DOHH2 (cell line): ENCODE results near the gene CLMN.

Experiments used
- EZH2phosphoT487 ChIP-seq: fragments of 200-600 bp; sonication (generic); IDR thresholded peaks from 2 replicates; pipeline ENCODE4 v1.6.1; 2017; ENCODE audit warnings: borderline replicate concordance, mild to moderate bottlenecking, antibody characterized with exemption, low read length, moderate library complexity, mixed read lengths
- TF ChIP-seq, protein P1 (sequence below): fragments of 200-600 bp; sonication (generic); IDR thresholded peaks from one replicate; pipeline ENCODE4 v1.5.1; 2014; ENCODE audit warnings: antibody characterized with exemption, mild to moderate bottlenecking, low read depth, low read length; ENCODE audit not compliant: poor library complexity, severe bottlenecking

DNA sequence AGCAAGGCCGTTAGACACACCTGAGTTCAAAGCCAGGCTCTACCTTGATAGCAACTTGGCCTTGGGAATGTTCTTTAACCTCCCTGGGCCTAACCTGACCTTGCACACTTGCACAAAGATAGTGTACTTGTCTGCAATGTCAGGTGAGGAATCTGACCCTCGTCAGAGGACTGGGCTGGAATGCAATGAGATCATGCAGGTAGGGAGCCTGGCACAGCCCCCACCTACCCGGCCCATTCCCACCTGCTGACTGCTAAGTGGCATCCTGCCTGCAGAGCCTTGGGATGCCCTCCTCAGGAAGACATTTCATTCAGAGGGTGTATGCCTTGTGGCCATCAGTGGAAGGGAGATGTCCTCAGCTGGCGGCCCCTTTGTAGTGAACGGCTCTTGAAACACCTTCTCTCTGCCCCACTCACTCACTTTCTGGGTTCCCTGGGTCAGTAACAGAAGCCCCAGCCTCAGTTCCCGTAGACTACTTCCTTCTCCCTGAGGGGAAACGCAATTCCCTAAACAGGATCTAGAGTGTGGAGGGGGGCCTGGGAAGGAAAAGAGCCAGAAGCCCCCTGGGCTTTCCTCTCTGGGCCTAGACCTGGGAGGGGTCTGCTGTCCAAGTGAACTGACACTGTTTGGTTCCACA is 94.3 kb downstream of the CLMN start:
- TF ChIP-seq, protein P1, sequence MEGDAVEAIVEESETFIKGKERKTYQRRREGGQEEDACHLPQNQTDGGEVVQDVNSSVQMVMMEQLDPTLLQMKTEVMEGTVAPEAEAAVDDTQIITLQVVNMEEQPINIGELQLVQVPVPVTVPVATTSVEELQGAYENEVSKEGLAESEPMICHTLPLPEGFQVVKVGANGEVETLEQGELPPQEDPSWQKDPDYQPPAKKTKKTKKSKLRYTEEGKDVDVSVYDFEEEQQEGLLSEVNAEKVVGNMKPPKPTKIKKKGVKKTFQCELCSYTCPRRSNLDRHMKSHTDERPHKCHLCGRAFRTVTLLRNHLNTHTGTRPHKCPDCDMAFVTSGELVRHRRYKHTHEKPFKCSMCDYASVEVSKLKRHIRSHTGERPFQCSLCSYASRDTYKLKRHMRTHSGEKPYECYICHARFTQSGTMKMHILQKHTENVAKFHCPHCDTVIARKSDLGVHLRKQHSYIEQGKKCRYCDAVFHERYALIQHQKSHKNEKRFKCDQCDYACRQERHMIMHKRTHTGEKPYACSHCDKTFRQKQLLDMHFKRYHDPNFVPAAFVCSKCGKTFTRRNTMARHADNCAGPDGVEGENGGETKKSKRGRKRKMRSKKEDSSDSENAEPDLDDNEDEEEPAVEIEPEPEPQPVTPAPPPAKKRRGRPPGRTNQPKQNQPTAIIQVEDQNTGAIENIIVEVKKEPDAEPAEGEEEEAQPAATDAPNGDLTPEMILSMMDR = no peak
- no peak for TF ChIP-seq EZH2phosphoT487
